Measurements from ENCODE around the gene ABI3BP.

ABI3BP gene

GRCh38 chr3:100702082-100702979, 290.9 kb downstream of the ABI3BP start:
- TF ChIP-seq, protein P1, sequence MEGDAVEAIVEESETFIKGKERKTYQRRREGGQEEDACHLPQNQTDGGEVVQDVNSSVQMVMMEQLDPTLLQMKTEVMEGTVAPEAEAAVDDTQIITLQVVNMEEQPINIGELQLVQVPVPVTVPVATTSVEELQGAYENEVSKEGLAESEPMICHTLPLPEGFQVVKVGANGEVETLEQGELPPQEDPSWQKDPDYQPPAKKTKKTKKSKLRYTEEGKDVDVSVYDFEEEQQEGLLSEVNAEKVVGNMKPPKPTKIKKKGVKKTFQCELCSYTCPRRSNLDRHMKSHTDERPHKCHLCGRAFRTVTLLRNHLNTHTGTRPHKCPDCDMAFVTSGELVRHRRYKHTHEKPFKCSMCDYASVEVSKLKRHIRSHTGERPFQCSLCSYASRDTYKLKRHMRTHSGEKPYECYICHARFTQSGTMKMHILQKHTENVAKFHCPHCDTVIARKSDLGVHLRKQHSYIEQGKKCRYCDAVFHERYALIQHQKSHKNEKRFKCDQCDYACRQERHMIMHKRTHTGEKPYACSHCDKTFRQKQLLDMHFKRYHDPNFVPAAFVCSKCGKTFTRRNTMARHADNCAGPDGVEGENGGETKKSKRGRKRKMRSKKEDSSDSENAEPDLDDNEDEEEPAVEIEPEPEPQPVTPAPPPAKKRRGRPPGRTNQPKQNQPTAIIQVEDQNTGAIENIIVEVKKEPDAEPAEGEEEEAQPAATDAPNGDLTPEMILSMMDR (IDR thresholded peaks at IDR 0.05; ENCODE audit: low read depth, low read length), result no peak
- H3K4me3 ChIP-seq (ENCODE audit: low read depth, low read length), result no peak overlapping the region

GRCh38 chr3:100700708-100701107, 292.5 kb downstream of the ABI3BP start:
- TF ChIP-seq, protein P1 (IDR thresholded peaks at IDR 0.05; ENCODE audit: low read depth, low read length), result no peak

More at GRCh38 chr3:100700708-100701107, 292.5 kb downstream of the ABI3BP start:
- no peak overlapping the region for H3K4me3 ChIP-seq (ENCODE audit: low read depth, low read length)

All from WI38 (cell line).